GM11168 (cell line): ENCODE results near the gene ADH6.
"Not testable (repeated sequence)": the region's sequence is repeated elsewhere in the genome, so short reads cannot be mapped to it uniquely, and the experiment has no call there.

Source experiments
- in situ Hi-C: fragments of 300-500 bp; cut with MboI; formaldehyde crosslinking; loops from one replicate; pipeline ENCODE4 v1.12.0; 2022; ENCODE audit warnings: low sequenced_read_pairs; ENCODE audit not compliant: unreplicated experiment

ADH6 gene

DNA sequence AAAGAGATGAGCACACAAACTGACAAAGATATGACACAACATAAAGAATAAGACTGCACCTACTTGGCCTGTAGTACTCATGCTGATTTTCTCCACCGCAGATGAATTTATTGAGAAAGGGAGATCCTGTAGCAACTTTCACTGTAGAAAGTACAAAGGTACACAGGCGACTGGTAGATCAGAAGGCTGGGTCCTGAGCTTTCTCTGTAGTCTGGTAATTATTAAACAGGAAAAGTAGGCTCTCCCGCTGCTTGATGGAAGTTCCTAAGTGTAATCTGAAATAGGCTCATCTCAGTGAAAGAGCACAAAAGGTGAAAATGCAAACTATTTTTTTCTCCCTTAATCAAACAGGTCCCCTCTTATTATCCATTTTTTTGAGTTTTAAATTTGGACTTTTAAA lies at the start of gene ADH6:
Gene ADH6, minus strand, starts transcription at position 175 of the 400 bp plus-strand sequence. Its CDS starts 94 bp downstream, at position 81.
- in situ Hi-C loops = no loop called here

GRCh38 chr4:99264927-99265326 lies 45.9 kb upstream of the ADH6 start:
- in situ Hi-C loops = no loop called here

DNA sequence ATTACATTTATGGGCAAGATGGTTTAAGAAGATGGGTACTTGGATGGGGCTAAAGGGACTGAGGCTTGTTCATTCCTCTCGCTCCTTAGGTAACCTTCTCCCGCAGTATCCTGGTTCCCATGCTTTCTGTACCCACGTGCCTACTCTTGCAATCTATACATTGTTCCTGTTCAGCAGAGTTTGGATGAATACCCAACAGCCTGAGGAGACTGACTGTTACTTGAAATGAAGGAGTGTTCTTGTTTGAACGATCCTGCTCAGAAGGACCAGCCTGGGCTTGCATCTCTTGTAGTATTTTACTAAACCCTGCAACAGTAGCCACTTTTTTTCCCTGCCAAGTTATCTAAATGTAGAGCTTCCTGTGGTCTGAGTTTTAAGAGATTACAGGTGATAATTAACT lies 33.7 kb upstream of the ADH6 start:
- in situ Hi-C loops = no loop called here

- in situ Hi-C loops = no loop called here
Observed at GRCh38 chr4:99248714-99249113, 29.7 kb upstream of the ADH6 start.

DNA sequence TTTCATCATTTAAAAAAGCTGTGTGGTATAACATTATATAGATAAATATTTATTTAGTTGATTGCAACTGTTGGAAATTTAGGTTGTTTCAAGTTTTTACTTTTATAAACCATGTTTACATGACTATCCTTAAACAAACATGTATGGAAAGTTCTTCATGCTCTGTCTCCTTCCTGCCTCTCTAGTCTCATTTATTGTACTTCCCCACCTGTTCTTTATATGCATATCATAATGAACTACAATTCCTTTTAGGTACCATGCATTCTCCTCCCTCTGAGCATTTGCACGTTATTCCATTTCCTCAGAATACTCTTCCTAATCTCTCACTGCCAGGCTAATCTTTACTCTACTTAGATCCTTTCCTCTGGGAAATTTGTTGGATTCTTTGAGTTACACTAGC lies 16.9 kb upstream of the ADH6 start:
- in situ Hi-C loops = no loop called here

DNA sequence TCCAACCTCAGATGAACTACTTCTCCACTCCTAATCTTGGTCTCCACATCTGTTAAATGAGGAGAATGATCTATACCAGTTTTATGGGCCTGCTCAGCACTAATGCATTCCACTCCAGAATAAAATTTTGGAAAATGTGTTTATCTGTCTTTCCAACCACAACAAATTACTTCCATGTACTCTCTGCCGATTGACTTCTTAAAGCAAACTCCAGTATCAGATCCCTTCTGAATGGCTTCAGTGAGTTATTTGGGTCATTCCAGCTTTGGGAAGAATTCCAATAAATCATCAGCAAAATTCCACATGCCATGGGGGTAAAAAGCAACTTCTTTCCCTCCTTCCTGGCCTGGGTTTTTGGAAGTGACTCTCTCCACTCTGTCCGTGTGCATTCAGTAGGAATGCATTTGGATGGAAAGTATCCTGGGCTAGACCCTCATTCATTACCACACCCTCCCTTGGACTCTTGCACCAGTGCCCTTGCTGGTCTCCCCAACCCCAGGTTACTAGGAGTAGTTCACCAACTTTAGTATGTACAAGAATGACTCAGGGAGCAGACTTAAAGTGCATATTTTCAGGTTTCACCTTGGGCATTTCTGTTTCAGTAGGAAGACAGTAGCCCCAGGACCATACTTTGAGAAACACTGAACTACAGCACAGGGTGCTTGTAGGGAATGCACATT lies 15.4 kb upstream of the ADH6 start:
- in situ Hi-C loops = no loop called here

GRCh38 chr4:99233397-99233796 lies 14.4 kb upstream of the ADH6 start:
- in situ Hi-C loops = not testable (repeated sequence)

DNA sequence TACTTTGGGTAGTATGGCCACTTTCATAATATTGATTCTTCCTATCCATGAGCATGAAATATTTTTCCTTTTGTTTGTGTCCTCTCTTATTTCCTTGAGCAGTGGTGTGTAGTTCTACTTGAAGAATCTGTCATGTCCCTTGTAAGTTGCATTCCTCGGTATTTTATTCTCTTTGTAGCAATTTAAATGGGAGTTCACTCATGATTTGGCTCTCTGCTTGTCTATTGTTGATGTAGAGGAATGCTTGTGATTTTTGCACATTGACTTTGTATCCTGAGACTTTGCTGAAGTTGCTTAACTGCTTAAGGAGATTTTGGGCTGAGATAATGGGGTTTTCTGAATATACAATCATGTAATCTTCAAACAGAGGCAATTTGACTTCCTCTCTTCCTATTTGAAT lies 9.7 kb upstream of the ADH6 start:
- in situ Hi-C loops = not testable (repeated sequence)

DNA sequence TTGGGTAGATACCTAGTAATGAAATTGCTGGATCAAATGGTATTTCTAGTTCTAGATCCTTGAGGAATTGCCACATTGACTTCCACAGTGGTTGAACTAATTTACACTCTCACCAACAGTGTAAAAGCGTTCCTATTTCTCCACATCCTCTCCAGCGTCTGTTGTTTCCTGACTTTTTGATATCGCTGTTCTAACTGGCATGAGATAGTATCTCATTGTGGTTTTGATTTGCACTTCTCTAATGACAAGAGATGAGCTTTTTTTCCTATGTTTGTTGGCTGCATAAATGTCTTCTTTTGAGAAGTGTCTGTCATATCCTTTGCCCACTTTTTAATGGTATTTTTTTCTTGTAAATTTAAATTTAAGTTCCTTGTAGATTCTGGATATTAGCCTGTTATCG lies 8.6 kb upstream of the ADH6 start:
- in situ Hi-C loops = not testable (repeated sequence)

DNA sequence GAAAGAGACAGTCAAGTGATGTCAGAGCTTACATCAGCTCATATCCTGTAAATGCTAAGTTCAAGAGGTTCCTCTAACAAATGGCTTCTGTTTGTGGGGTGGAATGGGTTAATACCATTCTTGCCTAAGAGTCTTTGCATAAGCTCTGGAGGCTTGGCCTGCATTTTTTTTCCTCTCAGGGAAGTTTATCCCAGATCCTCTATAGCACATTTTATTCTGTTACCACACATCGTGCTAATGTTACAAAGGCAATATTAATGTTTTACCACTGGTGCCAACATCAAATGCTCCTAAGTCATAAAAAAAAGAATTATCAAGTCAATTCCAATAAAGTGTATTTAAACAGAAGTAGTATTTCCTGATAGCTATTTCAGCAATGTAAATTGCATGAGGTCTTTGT lies 2.9 kb upstream of the ADH6 start:
- in situ Hi-C loops = no loop called here

DNA sequence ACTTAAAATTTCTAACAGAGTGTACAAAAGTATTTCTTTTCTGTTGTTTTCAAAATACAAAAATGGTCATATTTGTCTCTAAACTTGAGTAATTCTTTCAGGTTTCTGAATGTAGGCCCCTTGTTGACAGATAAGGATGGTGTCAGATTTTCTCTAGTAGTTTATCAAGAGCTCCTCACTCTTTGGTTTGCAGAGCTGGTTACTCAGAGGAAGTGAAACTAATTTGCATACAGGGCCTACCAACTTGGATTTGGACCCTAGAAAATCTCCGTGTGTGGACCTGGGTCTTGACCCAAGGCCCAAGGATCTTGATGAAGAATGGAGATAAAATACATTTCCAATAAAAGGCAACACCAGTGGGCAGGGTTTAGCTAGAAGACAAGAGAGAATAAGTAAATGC lies 433 bp upstream of the ADH6 start:
- in situ Hi-C loops = no loop called here

GRCh38 chr4:99215521-99215920 lies 3.5 kb downstream of the ADH6 start:
- in situ Hi-C loops = no loop called here

DNA sequence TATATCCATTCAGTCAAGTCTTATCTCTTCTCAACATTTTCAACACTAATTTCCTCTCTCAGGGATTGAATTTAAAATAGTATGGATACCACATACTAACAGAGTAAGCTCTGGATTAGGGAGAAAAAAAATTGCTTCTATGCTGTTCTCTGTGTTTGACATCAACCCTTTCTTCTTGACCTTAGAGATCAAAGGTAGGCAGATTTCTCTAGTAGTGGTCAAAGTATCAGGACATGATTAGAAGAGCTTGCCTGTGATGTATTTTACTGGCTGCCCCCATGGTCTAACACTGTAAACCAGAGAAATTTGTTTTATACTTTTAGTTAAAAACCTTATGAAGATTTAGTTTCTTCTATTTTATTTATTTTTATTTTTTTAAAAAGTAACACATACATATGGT lies 8.3 kb downstream of the ADH6 start:
- in situ Hi-C loops = no loop called here

- in situ Hi-C loops = no loop called here
Observed at GRCh38 chr4:99209671-99210070, 9.4 kb downstream of the ADH6 start.

GRCh38 chr4:99208719-99209075 lies 10.3 kb downstream of the ADH6 start:
- in situ Hi-C loops = no loop called here

DNA sequence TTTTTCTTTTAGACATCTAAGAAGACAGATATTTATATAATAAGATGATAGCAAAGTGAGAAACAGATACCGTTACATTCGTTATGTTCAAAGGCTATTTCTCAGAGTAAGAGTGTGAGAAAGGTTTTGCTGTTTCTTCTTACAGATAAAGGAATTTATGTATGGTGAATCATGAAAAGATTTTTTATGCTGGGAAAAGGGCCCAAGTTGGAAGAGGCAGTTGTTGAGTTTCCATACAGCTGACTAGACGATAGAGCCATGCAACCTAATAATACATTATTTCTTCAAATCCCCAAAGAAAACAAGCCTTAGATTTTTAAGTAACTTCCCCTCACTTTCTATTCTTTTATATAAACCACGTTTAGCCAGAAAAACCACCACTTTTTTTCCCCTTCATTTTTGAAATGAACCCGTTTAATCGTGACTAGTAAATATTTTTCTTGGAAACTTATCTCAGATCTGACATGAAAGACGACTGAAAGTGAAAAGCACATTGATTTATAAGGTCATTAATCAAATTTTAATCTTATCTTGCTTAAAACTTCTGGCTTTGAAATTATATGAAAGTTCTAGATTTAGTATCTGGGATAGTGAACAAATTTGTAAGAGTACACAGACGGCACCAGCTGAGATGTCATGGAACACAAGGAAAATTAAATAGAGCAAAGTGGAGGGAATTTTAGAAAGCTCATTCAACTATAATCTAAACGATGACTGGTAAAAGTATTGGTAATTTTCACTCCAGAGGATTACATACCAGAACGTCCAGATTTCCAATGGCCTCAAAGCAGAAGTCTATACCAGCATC lies 10.9 kb downstream of the ADH6 start:
- in situ Hi-C loops = no loop called here

DNA sequence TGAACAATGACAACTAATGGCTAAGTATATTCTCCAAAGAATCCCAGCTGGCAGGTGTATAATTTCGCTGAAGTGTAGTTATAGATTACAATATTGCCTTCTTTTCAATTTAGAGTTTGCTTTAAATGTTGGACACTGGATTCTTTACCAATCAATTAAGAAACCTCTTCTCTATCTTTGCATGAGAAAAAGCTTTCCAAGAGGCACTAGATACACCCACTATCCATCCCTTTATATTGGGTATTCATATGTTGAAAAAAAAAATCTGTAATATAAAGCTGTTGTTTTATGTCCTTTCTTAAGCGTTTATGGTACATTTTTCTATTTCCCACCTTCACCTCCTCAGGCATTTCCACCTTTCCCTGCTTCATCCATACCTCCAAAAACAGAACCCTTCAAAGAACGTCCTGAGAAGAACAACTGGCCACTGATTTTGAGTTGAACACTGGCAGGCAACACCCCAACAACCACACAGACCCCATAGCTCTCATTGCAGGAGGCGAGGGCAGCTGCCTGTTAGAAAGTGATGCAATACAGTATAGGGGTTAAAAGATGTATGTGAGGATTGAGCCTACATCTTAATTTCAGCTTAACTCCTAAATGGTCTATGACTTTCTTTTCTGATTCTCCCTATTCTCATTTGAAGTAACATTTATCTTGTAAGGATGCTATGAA lies 11.8 kb downstream of the ADH6 start:
- in situ Hi-C loops = no loop called here

DNA sequence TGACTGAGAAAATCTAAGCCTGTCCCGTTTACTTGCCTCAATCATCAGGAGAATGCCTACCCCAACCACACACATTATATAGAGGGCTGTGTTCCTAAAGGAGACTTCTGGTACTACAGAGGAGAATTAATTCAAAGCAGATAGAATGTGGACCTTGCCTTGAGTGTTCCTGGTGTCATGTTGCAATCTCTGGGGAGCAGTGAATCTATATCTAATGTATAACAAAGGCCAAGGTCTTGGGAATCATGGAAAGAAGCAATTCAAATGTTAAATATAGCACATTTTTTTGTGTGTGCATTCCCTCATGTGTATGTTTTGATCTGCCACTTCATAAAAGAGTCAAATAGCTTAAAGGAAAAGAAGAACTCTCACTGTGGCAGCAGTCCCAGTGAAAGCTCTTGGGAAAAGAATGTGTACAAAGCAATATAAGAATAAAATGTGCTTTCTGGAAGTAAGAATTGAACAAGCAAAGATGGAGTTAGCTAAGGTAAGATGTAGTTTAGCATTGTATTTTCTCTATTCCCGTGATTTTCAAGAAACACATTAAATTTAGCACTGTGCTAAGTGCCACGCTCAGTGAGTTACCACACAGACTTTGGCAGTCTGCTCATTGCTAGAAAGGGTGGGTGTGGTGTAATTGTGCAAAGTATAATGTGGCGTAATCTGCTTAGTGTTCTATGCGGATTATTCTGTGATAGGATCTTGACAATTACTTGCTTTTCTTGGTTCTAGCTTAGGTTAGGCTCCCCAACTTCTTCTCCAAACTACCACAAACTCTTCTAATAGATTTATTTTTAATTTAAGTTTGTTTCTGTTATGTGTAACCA lies 13.7 kb downstream of the ADH6 start:
- in situ Hi-C loops = no loop called here

GRCh38 chr4:99202536-99202935 lies 16.5 kb downstream of the ADH6 start:
- in situ Hi-C loops = no loop called here

GRCh38 chr4:99202094-99202493 lies 17.0 kb downstream of the ADH6 start:
- in situ Hi-C loops = no loop called here

GRCh38 chr4:99201690-99202089 lies 17.4 kb downstream of the ADH6 start:
- in situ Hi-C loops = no loop called here
